Suppressor macrophage (primary cell): ENCODE measurements around the gene AP3D1.

Experiments used
- DNase-seq, 4 experiments: peaks; one replicate each; pipeline ENCODE4 v3.0.0-alpha.2; 2020 to 2022

Gene AP3D1

DNA sequence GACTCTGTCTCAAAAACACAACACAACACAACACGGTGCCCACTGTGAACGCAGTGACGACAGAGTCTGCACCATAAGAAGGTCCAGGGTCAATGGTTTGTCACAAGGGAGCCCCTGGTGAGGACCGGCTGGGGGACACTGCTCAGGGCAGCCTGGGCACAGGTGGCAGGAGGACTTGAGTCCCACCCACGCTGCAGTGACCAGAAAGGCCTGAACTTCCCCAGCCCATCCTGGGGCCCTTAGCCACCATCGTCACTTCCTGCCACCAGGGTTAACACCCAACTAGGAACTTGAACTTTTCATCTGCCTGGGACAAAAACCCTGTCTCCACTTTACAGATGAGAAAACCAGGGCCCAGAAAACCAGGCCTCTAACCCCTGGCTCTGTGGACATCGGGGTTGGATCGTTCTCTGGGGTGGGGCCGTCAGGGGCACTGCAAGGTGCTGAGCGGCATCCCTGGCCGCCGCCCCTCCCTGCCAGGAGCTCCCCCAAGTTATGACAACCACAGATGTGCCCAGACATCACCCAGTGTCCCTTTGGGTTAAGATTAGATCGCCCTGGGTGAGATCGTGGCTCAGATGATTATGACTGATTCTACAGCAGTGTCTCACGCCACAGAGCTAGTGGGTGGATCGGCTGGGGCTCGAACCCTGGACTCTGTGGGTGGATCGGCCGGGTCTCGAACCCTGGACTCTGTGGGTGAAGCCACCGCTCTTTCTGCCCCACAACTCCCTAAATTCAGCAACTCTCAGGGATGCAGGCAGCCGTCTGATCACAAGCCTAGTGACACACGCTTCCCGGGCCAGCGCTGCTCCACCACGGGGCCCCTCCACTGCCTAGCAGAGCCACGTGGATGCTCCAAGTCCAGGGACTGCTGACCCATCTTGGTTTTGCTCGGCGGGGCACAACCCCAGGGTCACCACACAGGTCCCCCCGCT is 69.2 kb downstream of the AP3D1 start:
- peak; percentile 84 to 92 (median 90) for DNase-seq

DNA sequence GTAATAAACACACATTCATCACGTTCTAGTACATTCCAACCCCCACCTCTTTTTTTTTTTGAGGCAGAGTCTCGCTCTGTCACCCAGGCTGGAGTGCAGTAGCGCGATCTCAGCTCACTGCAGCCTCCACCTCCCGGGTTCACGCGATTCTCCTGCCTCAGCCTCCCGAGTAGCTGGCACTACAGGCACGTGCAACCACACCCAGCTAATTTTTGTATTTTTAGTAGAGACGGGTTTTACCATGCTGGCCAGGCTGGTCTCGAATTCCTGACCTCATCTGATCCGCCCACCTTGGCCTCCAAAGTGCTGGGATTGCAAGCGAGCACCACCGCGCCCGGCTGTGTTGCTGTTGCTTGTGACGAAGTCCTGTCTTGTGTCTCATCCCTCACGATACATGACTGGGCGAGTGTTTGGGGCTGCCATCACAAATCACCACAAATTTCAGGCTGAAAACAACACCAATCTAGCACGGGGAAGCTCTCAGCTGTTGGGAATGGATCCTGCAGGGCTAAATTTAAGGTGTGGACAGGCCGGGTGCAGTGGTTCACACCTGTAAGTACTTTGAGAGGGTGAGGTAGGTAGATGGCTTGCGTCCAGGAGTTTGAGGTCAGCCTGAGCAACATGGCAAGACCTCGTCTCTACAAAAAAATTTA is 70.9 kb downstream of the AP3D1 start:
- peak in 1 of 4 experiments; percentile 46 for DNase-seq

DNA sequence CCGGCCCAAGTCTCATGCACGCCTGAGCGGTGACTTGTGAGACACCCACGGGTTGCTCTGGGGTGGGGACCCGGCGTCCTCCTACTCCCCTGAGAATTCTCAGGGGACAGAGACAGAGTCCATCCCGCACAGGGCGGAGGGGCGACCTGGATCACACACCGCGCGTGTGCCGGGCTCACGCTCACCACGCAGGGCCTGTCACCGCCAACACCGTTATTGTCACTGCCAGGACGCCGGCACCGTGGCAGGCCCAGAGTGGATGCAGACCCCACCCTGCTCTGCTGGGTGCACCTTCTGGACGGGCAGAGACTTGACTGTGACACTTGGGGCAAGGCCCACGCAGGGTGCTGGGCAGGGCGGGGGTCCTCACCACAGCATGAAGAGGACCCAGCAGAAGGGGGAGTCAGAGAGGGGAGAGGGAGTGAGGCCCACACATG is 71.5 kb downstream of the AP3D1 start:
- peak in 2 of 4 experiments; percentile 45 to 54 for DNase-seq

- DNase-seq = no peak
Observed at GRCh38 chr19:2079076-2079864, 72.1 kb downstream of the AP3D1 start.

GRCh38 chr19:2077833-2078619 is 73.3 kb downstream of the AP3D1 start:
- DNase-seq = no peak

GRCh38 chr19:2077398-2077797 is 74.0 kb downstream of the AP3D1 start:
- DNase-seq = no peak

GRCh38 chr19:2076526-2076944 is 74.8 kb downstream of the AP3D1 start:
- no peak for DNase-seq

- no peak for DNase-seq
Observed at GRCh38 chr19:2072757-2073551, 78.4 kb downstream of the AP3D1 start.

- no peak for DNase-seq
Observed at GRCh38 chr19:2070986-2071673, 80.2 kb downstream of the AP3D1 start.

GRCh38 chr19:2070436-2070827 is 80.9 kb downstream of the AP3D1 start:
- no peak for DNase-seq

GRCh38 chr19:2064788-2065524 is 86.4 kb downstream of the AP3D1 start:
- DNase-seq = no peak

DNA sequence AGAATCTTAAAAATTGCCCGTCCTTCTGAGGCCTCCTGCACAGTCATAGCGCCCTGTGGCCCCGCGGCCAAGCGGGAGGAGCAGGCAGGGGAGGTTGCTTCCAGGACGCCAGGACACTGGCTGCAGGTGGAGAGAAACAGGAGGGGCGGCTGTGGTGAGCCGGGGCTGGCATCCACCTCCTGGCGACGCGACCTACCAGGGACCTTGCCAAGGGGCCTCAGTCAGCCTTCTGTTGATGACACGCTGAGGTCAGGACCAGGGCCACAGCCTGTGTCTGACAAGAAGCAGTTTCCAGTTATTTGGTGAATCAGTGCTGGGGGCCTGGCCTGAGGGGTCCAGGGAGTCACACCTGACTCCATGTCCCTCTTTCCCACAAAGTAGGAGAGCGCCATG is 87.0 kb downstream of the AP3D1 start:
- DNase-seq = no peak

DNA sequence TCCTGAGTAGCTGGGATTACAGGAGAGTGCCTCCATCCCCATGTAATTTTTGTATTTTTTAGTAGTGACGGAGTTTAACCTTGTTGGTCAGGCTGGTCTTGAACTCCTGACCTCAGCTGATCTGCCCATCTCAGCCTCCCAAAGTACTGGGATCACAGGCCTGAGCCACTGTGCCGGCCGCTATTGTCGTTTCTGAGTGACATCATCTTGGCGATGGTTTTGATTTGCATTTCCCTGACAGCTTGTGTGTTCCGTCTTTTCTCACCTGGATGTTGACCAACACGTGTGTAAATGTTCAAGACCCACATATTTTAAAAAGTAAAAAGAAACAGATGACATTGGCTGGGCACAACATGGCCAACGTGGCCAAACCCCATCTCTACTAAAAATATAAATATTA is 87.5 kb downstream of the AP3D1 start:
- no peak for DNase-seq

DNA sequence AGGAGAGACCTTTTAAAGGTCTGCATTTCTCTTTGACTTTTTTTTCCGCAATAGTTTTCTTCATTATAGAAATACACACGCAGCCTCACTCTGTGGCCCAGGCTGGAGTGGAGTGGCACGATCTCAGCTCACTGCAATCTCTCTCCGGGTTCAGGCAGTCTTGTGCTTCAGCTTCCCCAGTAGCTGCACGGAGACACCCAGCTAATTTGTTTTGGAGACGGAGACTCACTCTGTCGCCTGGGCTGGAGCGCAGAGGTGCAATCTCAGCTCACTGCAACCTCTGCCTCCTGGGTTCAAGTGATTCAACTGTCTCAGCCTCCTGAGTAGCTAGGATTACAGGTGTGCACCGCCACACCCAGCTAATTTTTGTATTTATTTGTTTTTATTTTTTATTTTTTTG is 88.6 kb downstream of the AP3D1 start:
- DNase-seq = no peak

- DNase-seq = no peak
Observed at GRCh38 chr19:2062389-2062729, 89.0 kb downstream of the AP3D1 start.

GRCh38 chr19:2061495-2062388 is 89.6 kb downstream of the AP3D1 start:
- peak; percentile 99 to 100 (median 100) for DNase-seq

- peak; percentile 77 to 88 (median 82) for DNase-seq
Observed at GRCh38 chr19:2060884-2061494, 90.4 kb downstream of the AP3D1 start.

GRCh38 chr19:2059422-2060201 is 91.8 kb downstream of the AP3D1 start:
- peak; percentile 20 to 54 (median 48) for DNase-seq
